C4-2B (cell line): Measurements from ENCODE around the gene PIMREG.

Experiments used
- H3K27ac ChIP-seq: fragments of 450-650 bp; 2 replicates; pipeline ENCODE4 v1.5.1; 2017
- CTCF ChIP-seq: fragments of 450-650 bp; conservative IDR thresholded peaks from 2 replicates; pipeline ENCODE4 v1.5.1; 2017; ENCODE audit warnings: mild to moderate bottlenecking
- ZFX ChIP-seq: fragments of 450-650 bp; IDR thresholded peaks from 2 replicates; pipeline ENCODE4 v1.6.1; 2017

PIMREG gene

DNA sequence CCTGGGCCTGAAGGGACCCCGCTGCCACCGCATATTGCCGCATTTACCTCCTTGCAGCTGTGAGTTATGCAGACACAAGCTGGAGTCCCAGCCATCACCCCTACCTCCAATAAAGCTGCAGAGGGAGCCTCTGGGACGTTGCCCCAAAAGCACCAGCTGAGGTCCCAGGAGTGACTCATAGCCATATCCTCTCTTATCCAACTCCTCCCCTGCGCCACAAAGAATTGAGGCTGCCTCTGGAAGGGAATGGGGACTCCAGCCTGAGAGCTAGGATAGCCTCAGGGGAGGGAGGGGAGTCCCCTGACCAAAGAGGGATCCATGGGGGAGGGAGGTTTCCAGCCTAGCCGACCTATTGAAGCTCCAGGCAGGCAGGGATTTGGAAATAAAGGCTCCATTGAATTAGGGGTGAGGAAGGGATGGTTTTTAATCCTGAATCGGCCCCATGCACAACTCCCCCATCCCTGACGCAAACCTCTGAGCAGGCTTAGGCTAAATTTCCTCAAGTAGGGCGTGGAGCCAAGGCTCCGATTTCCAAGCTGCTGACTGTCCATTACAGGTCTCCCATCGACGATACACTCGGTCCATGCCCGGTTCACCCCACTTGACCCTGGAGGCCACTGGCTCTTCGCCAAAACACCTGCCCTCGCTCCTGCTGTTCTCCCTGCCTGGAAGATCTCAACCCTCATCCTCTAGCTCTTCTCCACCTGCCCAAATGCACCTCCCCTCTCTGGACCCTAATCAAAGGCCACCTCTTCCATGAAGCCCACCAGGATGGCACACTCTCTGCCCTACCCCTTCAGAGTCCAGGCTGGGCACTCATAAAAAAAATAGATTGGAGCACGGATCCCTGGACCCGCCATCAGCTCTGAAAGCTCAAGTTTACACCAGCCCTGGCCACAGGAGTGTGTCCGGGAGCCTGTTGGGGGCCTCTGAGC lies 27.5 kb downstream of the PIMREG start:
- H3K27ac ChIP-seq: no peak overlapping the region
- TF ChIP-seq CTCF (no peak), ZFX (no peak)

DNA sequence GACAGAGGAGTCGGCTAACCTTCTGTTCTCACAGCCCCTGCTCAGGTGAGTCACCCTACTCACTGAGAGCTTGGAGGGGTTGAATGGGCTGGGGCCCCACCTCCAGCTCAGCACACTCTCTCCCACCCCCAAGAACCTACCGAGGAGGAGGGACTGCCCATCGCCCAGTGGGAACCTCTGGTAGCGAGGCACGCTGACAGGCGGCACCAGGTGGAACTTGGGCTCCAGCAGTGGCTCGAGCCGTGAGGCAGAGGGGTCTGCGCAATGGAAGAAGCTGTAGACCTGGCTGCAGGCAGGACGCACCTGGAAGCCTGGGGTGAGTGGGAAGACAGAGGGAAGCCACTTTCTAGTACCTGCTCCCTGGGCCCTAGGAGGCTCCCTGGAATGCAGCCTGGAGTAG lies 28.3 kb downstream of the PIMREG start:
- H3K27ac ChIP-seq: no peak overlapping the region
- no peak for TF ChIP-seq ZFX
- TF ChIP-seq CTCF: no peak

- TF ChIP-seq CTCF (peak; percentile 96), ZFX (no peak)
- no peak overlapping the region for H3K27ac ChIP-seq
These were observed 29.0 kb downstream of the PIMREG start for GRCh38 chr17:6473128-6473767.

GRCh38 chr17:6474376-6474775 lies 30.1 kb downstream of the PIMREG start:
- H3K27ac ChIP-seq: no peak overlapping the region
- TF ChIP-seq ZFX (no peak), CTCF (no peak)

GRCh38 chr17:6474906-6475305 lies 30.7 kb downstream of the PIMREG start:
- no peak for TF ChIP-seq ZFX
- TF ChIP-seq CTCF: no peak
- no peak overlapping the region for H3K27ac ChIP-seq

DNA sequence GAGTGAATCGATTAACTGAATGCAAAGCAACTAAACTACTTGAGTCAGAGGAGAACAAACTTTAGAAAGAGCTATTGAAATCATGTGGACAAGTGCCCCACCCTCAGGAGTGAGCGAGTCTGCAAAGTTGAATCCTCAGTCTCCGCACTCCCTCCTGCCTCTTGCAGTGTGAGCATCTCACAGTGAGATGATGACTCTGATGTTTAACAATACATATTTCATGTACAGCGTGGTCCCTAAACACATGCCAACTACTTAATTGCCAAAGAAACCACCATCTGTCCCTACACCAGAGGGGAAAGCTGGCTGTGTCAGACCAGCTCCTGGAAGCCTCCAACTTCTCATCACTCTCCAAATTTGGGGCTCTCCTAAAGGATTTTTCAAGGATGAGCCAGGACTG lies 31.2 kb downstream of the PIMREG start:
- TF ChIP-seq CTCF: no peak
- no peak for TF ChIP-seq ZFX
- no peak overlapping the region for H3K27ac ChIP-seq
